Measurements from ENCODE around the gene FAM53B. TPM values are rescaled to one million over a fixed set of nuclear protein-coding genes. Genes with fewer than 3 reads are reported as not detected.

Gene FAM53B
- polyA plus RNA-seq, 1 of the 3 experiments (the other 2 are of a cell fraction): 5.6 TPM

GRCh38 chr10:124665980-124666379 is 78.2 kb downstream of the FAM53B start:
- DNase-seq: no peak
- Histone ChIP-seq H3F3A (replicated peaks; ENCODE audit: insufficient read depth) (no peaks in the 10 kb centered on the region), H3K79me2 (ENCODE audit: insufficient read depth) (0 out of 2 replicates have a peak, but pooled peaks cover 5% of the 10 kb centered on the region), H3K36me3 (replicated peaks in 1 of 2; ENCODE audit: control insufficient read depth in 1 of 2, insufficient read depth in 2 of 2, low read length in 1 of 2) (peaks cover 0 to 2% of the 10 kb centered on the region in 2 experiments), H4K20me1 (ENCODE audit: insufficient read depth) (peaks cover 5% of the 10 kb centered on the region; the same call in 1 of the 2 replicates), H3K4me2 (no peak overlapping the region), H3K9ac (no peak overlapping the region), H3K4me3 (ENCODE audit: low read depth in 2 of 2, low read length in 1 of 2) (no peak overlapping the region), H2AFZ (ENCODE audit: low read depth) (no peak overlapping the region), H3K9me2 (no peaks in the 10 kb centered on the region), H3K4me1 (ENCODE audit: control insufficient read depth in 1 of 2, insufficient read depth in 2 of 2, low read depth in 1 of 2, low read length in 1 of 2) (peaks cover 0 to 52% of the 10 kb centered on the region in 2 experiments; a peak in 1 of 4 replicates), H3K9me3 (no peaks in the 10 kb centered on the region), H3K27ac (ENCODE audit: low read depth in 2 of 2, low read length in 1 of 2) (no peak overlapping the region; a peak in 1 of 4 replicates), H3K27me3 (ENCODE audit: insufficient read depth) (no peaks in the 10 kb centered on the region)
- 95% methylated on average over 3 of the region's 3 CpGs for WGBS (ENCODE audit: low lambda C conversion rate)
- ChIA-PET POLR2A (no interaction called here), CTCF (interaction anchor here (1.3 to 2.0 kb wide), 3 partner anchors 11 to 125 kb away, joined by 3 to 5 read pairs (median 4); no protein-coding TSS in a partner anchor)
- no peak for TF ChIP-seq TAF1 (IDR thresholded peaks at IDR 0.05; ENCODE audit: borderline replicate concordance, low read depth, low read length)
- TF ChIP-seq GABPA (IDR thresholded peaks at IDR 0.05; ENCODE audit: low read depth): no peak
- TF ChIP-seq EP300 (IDR thresholded peaks at IDR 0.05; ENCODE audit: borderline replicate concordance in 1 of 2, low read depth in 1 of 2, low read length in 1 of 2): no peak
- TF ChIP-seq REST (IDR thresholded peaks at IDR 0.05; ENCODE audit: low read depth, low read length): no peak
- TF ChIP-seq POLR2AphosphoS5 (IDR thresholded peaks at IDR 0.05; ENCODE audit: low read depth, low read length): no peak
- no peak for TF ChIP-seq PBX3 (IDR thresholded peaks at IDR 0.05)
- TF ChIP-seq SMC3 (IDR thresholded peaks at IDR 0.05; ENCODE audit: low read depth, low read length): no peak

- Histone ChIP-seq H3K79me2 (ENCODE audit: insufficient read depth) (0 out of 2 replicates have a peak, but pooled peaks cover 5% of the 10 kb centered on the region), H2AFZ (ENCODE audit: low read depth) (no peak overlapping the region), H3K9ac (no peak overlapping the region), H3K27ac (ENCODE audit: low read depth in 2 of 2, low read length in 1 of 2) (no peak overlapping the region; a peak in 1 of 4 replicates), H3K9me2 (no peaks in the 10 kb centered on the region), H3K9me3 (no peaks in the 10 kb centered on the region), H3K4me1 (ENCODE audit: control insufficient read depth in 1 of 2, insufficient read depth in 2 of 2, low read depth in 1 of 2, low read length in 1 of 2) (peaks cover 0 to 48% of the 10 kb centered on the region in 2 experiments; a peak in 1 of 4 replicates), H3F3A (replicated peaks; ENCODE audit: insufficient read depth) (no peaks in the 10 kb centered on the region), H3K36me3 (replicated peaks in 1 of 2; ENCODE audit: control insufficient read depth in 1 of 2, insufficient read depth in 2 of 2, low read length in 1 of 2) (peaks cover 0 to 2% of the 10 kb centered on the region in 2 experiments), H3K27me3 (ENCODE audit: insufficient read depth) (no peaks in the 10 kb centered on the region), H3K4me3 (ENCODE audit: low read depth in 2 of 2, low read length in 1 of 2) (no peak overlapping the region), H4K20me1 (ENCODE audit: insufficient read depth) (peaks cover 5% of the 10 kb centered on the region; the same call in 1 of the 2 replicates), H3K4me2 (no peak overlapping the region)
- no peak for DNase-seq
- ChIA-PET POLR2A (no interaction called here), CTCF (interaction anchor here (1.3 to 2.0 kb wide), 3 partner anchors 11 to 125 kb away, joined by 3 to 5 read pairs (median 4); no protein-coding TSS in a partner anchor)
- WGBS (ENCODE audit: low lambda C conversion rate): 88% methylated on average over 8 of the region's 8 CpGs
- TF ChIP-seq TAF1 (IDR thresholded peaks at IDR 0.05; ENCODE audit: borderline replicate concordance, low read depth, low read length) (no peak), RFX5 (IDR thresholded peaks at IDR 0.05; ENCODE audit: low read length) (no peak), MEF2A (IDR thresholded peaks at IDR 0.05; ENCODE audit: borderline replicate concordance, low read depth) (no peak), JUND (IDR thresholded peaks at IDR 0.05) (no peak), NFIC (IDR thresholded peaks at IDR 0.05; ENCODE audit: borderline replicate concordance) (no peak), FOXJ3 (CRISPR knock-in tag; IDR thresholded peaks at IDR 0.05) (no peak), TCF12 (IDR thresholded peaks at IDR 0.05) (no peak), IRF3 (IDR thresholded peaks at IDR 0.05; ENCODE audit: low read depth, low read length) (no peak), CHD2 (IDR thresholded peaks at IDR 0.05; ENCODE audit: low read length, partially characterized antibody) (no peak), CTCF (IDR thresholded peaks at IDR 0.05) (no peak), RCOR1 (IDR thresholded peaks at IDR 0.05; ENCODE audit: low read length) (no peak), FOSL2 (IDR thresholded peaks at IDR 0.05; ENCODE audit: borderline replicate concordance, low read depth) (no peak)
Measured at GRCh38 chr10:124665558-124665957, 78.6 kb downstream of the FAM53B start.
